Activated naive CD4-positive, alpha-beta T cell treated with anti-CD3 and anti-CD28 coated beads, Interleukin-2, amount 50 U/mL, for 24 hours (primary cell): ENCODE measurements around the gene KCNIP4.
"Not testable (repeated sequence)": the region's sequence is repeated elsewhere in the genome, so short reads cannot be mapped to it uniquely, and the experiment has no call there.

Experiments used
- H3K27ac Mint-ChIP-seq: one replicate; pipeline ENCODE4 v1.8.0; 2021; ENCODE audit warnings: mild to moderate bottlenecking, mixed read lengths
- H3K27me3 Mint-ChIP-seq: one replicate; pipeline ENCODE4 v1.8.0; 2021; ENCODE audit warnings: mixed read lengths
- H3K36me3 Mint-ChIP-seq: one replicate; pipeline ENCODE4 v1.8.0; 2021; ENCODE audit warnings: mixed read lengths
- H3K4me1 Mint-ChIP-seq: one replicate; pipeline ENCODE4 v1.8.0; 2021; ENCODE audit warnings: mixed read lengths
- H3K4me3 Mint-ChIP-seq: one replicate; pipeline ENCODE4 v1.8.0; 2021; ENCODE audit warnings: mild to moderate bottlenecking, mixed read lengths
- H3K9me3 Mint-ChIP-seq: one replicate; pipeline ENCODE4 v1.8.0; 2021; ENCODE audit warnings: mixed read lengths

Gene KCNIP4

GRCh38 chr4:21948347-21949072 is at the start of gene KCNIP4:
Gene KCNIP4 (minus strand): TSS chr4:21948772.
- Mint-ChIP-seq H3K36me3 (no peaks in the 10 kb centered on the region), H3K9me3 (peaks cover 13% of the 10 kb centered on the region), H3K27me3 (peaks cover 26% of the 10 kb centered on the region), H3K27ac (no peak within 1 kb of the TSS), H3K4me1 (no peaks in the 10 kb centered on the region), H3K4me3 (no peak within 1 kb of the TSS)

GRCh38 chr4:21996618-21997017 is 48.0 kb upstream of the KCNIP4 start:
- H3K27ac Mint-ChIP-seq, H3K27me3 Mint-ChIP-seq, H3K9me3 Mint-ChIP-seq, H3K4me3 Mint-ChIP-seq, H3K4me1 Mint-ChIP-seq, H3K36me3 Mint-ChIP-seq: not testable (repeated sequence)

- Mint-ChIP-seq H3K36me3 (no peaks in the 10 kb centered on the region), H3K27me3 (no peaks in the 10 kb centered on the region), H3K4me1 (no peaks in the 10 kb centered on the region), H3K4me3 (no peak overlapping the region), H3K9me3 (no peaks in the 10 kb centered on the region), H3K27ac (no peak overlapping the region)
Observed at GRCh38 chr4:21992330-21992729, 43.8 kb upstream of the KCNIP4 start.

- Mint-ChIP-seq H3K4me1 (no peaks in the 10 kb centered on the region), H3K36me3 (no peaks in the 10 kb centered on the region), H3K9me3 (no peaks in the 10 kb centered on the region), H3K4me3 (no peak overlapping the region), H3K27me3 (no peaks in the 10 kb centered on the region), H3K27ac (no peak overlapping the region)
Observed at GRCh38 chr4:21991562-21991961, 43.0 kb upstream of the KCNIP4 start.

GRCh38 chr4:21991050-21991449 is 42.5 kb upstream of the KCNIP4 start:
- H3K9me3 Mint-ChIP-seq, result no peaks in the 10 kb centered on the region
- no peaks in the 10 kb centered on the region for H3K36me3 Mint-ChIP-seq
- no peak overlapping the region for H3K27ac Mint-ChIP-seq
- H3K4me1 Mint-ChIP-seq, result no peaks in the 10 kb centered on the region
- H3K4me3 Mint-ChIP-seq, result no peak overlapping the region
- H3K27me3 Mint-ChIP-seq, result no peaks in the 10 kb centered on the region

GRCh38 chr4:21989351-21989750 is 40.8 kb upstream of the KCNIP4 start:
- no peak overlapping the region for H3K27ac Mint-ChIP-seq
- H3K4me3 Mint-ChIP-seq, result no peak overlapping the region
- no peaks in the 10 kb centered on the region for H3K9me3 Mint-ChIP-seq
- H3K27me3 Mint-ChIP-seq, result no peaks in the 10 kb centered on the region
- no peaks in the 10 kb centered on the region for H3K4me1 Mint-ChIP-seq
- no peaks in the 10 kb centered on the region for H3K36me3 Mint-ChIP-seq

GRCh38 chr4:21986307-21986706 is 37.7 kb upstream of the KCNIP4 start:
- Mint-ChIP-seq H3K4me1 (no peaks in the 10 kb centered on the region), H3K27ac (no peak overlapping the region), H3K9me3 (no peaks in the 10 kb centered on the region), H3K4me3 (no peak overlapping the region), H3K36me3 (no peaks in the 10 kb centered on the region), H3K27me3 (no peaks in the 10 kb centered on the region)

GRCh38 chr4:21982087-21982486 is 33.5 kb upstream of the KCNIP4 start:
- no peaks in the 10 kb centered on the region for H3K9me3 Mint-ChIP-seq
- H3K27ac Mint-ChIP-seq, result no peak overlapping the region
- H3K4me1 Mint-ChIP-seq, result no peaks in the 10 kb centered on the region
- no peaks in the 10 kb centered on the region for H3K36me3 Mint-ChIP-seq
- no peaks in the 10 kb centered on the region for H3K27me3 Mint-ChIP-seq
- H3K4me3 Mint-ChIP-seq, result no peak overlapping the region

GRCh38 chr4:21979196-21979595 is 30.6 kb upstream of the KCNIP4 start:
- no peaks in the 10 kb centered on the region for H3K4me1 Mint-ChIP-seq
- H3K27me3 Mint-ChIP-seq, result no peaks in the 10 kb centered on the region
- H3K27ac Mint-ChIP-seq, result no peak overlapping the region
- no peak overlapping the region for H3K4me3 Mint-ChIP-seq
- H3K9me3 Mint-ChIP-seq, result no peaks in the 10 kb centered on the region
- no peaks in the 10 kb centered on the region for H3K36me3 Mint-ChIP-seq

GRCh38 chr4:21976166-21976565 is 27.6 kb upstream of the KCNIP4 start:
- H3K9me3 Mint-ChIP-seq, result no peaks in the 10 kb centered on the region
- H3K27ac Mint-ChIP-seq, result no peak overlapping the region
- H3K4me1 Mint-ChIP-seq, result no peaks in the 10 kb centered on the region
- no peak overlapping the region for H3K4me3 Mint-ChIP-seq
- no peaks in the 10 kb centered on the region for H3K27me3 Mint-ChIP-seq
- no peaks in the 10 kb centered on the region for H3K36me3 Mint-ChIP-seq

GRCh38 chr4:21973850-21974249 is 25.3 kb upstream of the KCNIP4 start:
- Mint-ChIP-seq H3K27ac (no peak overlapping the region), H3K9me3 (no peaks in the 10 kb centered on the region), H3K36me3 (no peaks in the 10 kb centered on the region), H3K27me3 (no peaks in the 10 kb centered on the region), H3K4me1 (no peaks in the 10 kb centered on the region), H3K4me3 (no peak overlapping the region)

GRCh38 chr4:21964762-21965319 is 16.3 kb upstream of the KCNIP4 start:
- no peaks in the 10 kb centered on the region for H3K4me1 Mint-ChIP-seq
- H3K27me3 Mint-ChIP-seq, result peaks cover 2% of the 10 kb centered on the region
- no peaks in the 10 kb centered on the region for H3K9me3 Mint-ChIP-seq
- H3K4me3 Mint-ChIP-seq, result no peak overlapping the region
- H3K27ac Mint-ChIP-seq, result no peak overlapping the region
- H3K36me3 Mint-ChIP-seq, result no peaks in the 10 kb centered on the region

- H3K36me3 Mint-ChIP-seq, result no peaks in the 10 kb centered on the region
- no peaks in the 10 kb centered on the region for H3K9me3 Mint-ChIP-seq
Observed at GRCh38 chr4:21962691-21963090, 14.1 kb upstream of the KCNIP4 start.

GRCh38 chr4:21960793-21961192 is 12.2 kb upstream of the KCNIP4 start:
- Mint-ChIP-seq H3K4me3 (no peak overlapping the region), H3K27me3 (no peaks in the 10 kb centered on the region), H3K4me1 (no peaks in the 10 kb centered on the region), H3K27ac (no peak overlapping the region), H3K9me3 (no peaks in the 10 kb centered on the region), H3K36me3 (no peaks in the 10 kb centered on the region)

More at GRCh38 chr4:21962691-21963090, 14.1 kb upstream of the KCNIP4 start:
- peaks cover under 1% of the 10 kb centered on the region for H3K27me3 Mint-ChIP-seq
- no peak overlapping the region for H3K27ac Mint-ChIP-seq
- no peak overlapping the region for H3K4me3 Mint-ChIP-seq
- H3K4me1 Mint-ChIP-seq, result no peaks in the 10 kb centered on the region

GRCh38 chr4:21954916-21955315 is 6.3 kb upstream of the KCNIP4 start:
- H3K4me3 Mint-ChIP-seq, result no peak overlapping the region
- H3K4me1 Mint-ChIP-seq, result no peaks in the 10 kb centered on the region
- no peaks in the 10 kb centered on the region for H3K36me3 Mint-ChIP-seq
- H3K27ac Mint-ChIP-seq, result no peak overlapping the region
- peaks cover 4% of the 10 kb centered on the region for H3K9me3 Mint-ChIP-seq
- peaks cover 2% of the 10 kb centered on the region for H3K27me3 Mint-ChIP-seq

GRCh38 chr4:21953653-21954052 is 5.1 kb upstream of the KCNIP4 start:
- Mint-ChIP-seq H3K4me3 (no peak overlapping the region), H3K9me3 (peaks cover 4% of the 10 kb centered on the region)

GRCh38 chr4:21952549-21952948 is 4.0 kb upstream of the KCNIP4 start:
- H3K27ac Mint-ChIP-seq, result no peak overlapping the region
- no peaks in the 10 kb centered on the region for H3K36me3 Mint-ChIP-seq
- H3K4me1 Mint-ChIP-seq, result no peaks in the 10 kb centered on the region
- H3K27me3 Mint-ChIP-seq, result peaks cover 10% of the 10 kb centered on the region
- no peak overlapping the region for H3K4me3 Mint-ChIP-seq
- H3K9me3 Mint-ChIP-seq, result peaks cover 8% of the 10 kb centered on the region

More at GRCh38 chr4:21953653-21954052, 5.1 kb upstream of the KCNIP4 start:
- Mint-ChIP-seq H3K27me3 (peaks cover 4% of the 10 kb centered on the region), H3K27ac (no peak overlapping the region), H3K36me3 (no peaks in the 10 kb centered on the region), H3K4me1 (no peaks in the 10 kb centered on the region)
